Measurements from ENCODE around the gene USP6NL. TPM values are rescaled to one million over a fixed set of nuclear protein-coding genes. Genes with fewer than 3 reads are reported as not detected.

USP6NL gene
- total and polyA plus RNA-seq, 3 donors from 2014 or later = 50.4 to 64.9 (median 56.1) TPM

- Histone ChIP-seq H3K36me3 (ENCODE audit: low read depth, missing control alignments) (no peaks in the 10 kb centered on the region), H3K27ac (no peak overlapping the region), H3K4me3 (no peak overlapping the region), H3K4me1 (no peaks in the 10 kb centered on the region), H3K9me3 (no peaks in the 10 kb centered on the region), H3K27me3 (no peaks in the 10 kb centered on the region)
- 82 to 83% methylated on average over 8 of the region's 8 CpGs for WGBS, 2 donors
- intact Hi-C loops (cut with DNase I; ENCODE audit: low total_unique reads) = no loop called here
- DNase-seq = no peak
- TF ChIP-seq, protein P1, sequence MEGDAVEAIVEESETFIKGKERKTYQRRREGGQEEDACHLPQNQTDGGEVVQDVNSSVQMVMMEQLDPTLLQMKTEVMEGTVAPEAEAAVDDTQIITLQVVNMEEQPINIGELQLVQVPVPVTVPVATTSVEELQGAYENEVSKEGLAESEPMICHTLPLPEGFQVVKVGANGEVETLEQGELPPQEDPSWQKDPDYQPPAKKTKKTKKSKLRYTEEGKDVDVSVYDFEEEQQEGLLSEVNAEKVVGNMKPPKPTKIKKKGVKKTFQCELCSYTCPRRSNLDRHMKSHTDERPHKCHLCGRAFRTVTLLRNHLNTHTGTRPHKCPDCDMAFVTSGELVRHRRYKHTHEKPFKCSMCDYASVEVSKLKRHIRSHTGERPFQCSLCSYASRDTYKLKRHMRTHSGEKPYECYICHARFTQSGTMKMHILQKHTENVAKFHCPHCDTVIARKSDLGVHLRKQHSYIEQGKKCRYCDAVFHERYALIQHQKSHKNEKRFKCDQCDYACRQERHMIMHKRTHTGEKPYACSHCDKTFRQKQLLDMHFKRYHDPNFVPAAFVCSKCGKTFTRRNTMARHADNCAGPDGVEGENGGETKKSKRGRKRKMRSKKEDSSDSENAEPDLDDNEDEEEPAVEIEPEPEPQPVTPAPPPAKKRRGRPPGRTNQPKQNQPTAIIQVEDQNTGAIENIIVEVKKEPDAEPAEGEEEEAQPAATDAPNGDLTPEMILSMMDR (IDR thresholded peaks at IDR 0.05) = no peak
- TF ChIP-seq POLR2A (IDR thresholded peaks at IDR 0.05) = no peak
Measured at GRCh38 chr10:11598712-11599397, 12.6 kb downstream of the USP6NL start.

DNA sequence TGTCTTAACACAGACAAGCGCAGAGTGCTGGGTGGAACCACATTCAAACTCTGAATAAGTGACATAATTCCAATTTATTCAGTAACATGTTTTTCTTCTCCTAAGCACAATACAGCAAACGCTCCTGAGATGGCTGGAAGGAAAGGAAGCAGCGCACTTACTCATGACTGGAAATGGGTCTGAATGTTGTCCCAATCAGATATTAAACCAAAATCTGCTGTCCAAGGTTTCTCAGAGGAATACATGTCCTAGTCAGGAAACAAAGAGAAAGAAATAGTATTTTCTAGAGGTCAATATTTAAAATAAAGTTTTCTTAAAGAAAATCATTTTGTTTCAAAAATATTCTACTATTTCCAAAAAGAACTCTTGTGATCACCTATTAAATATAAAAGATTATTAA, 14.0 kb downstream of the USP6NL start:
- H3K27ac ChIP-seq = no peak overlapping the region
- H3K36me3 ChIP-seq (ENCODE audit: low read depth, missing control alignments) = no peaks in the 10 kb centered on the region
- intact Hi-C loops (cut with DNase I; ENCODE audit: low total_unique reads) = no loop called here
- H3K4me3 ChIP-seq = no peak overlapping the region
- H3K4me1 ChIP-seq = no peaks in the 10 kb centered on the region
- H3K27me3 ChIP-seq = no peaks in the 10 kb centered on the region
- no peak for DNase-seq
- WGBS, 2 donors = 90 to 94% methylated on average over 3 of the region's 3 CpGs
- TF ChIP-seq, protein P1 (IDR thresholded peaks at IDR 0.05) = no peak
- no peak for TF ChIP-seq POLR2A (IDR thresholded peaks at IDR 0.05)
- no peaks in the 10 kb centered on the region for H3K9me3 ChIP-seq

DNA sequence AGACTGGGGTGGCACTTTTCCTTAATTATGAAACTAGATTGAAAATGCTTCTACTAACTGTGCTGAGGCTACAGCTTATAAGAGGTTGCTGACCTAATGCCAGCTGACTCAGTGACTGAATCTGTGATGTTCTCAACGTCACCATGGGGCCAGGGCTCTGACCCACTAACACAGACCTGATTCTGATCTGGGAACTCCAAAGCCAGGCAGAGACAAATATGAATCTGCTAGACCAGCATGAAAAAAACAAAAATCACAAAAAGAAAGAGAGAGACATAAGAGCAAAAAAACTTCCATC, 16.1 kb downstream of the USP6NL start:
- Histone ChIP-seq H3K27ac (no peak overlapping the region), H3K4me3 (no peak overlapping the region), H3K9me3 (no peaks in the 10 kb centered on the region), H3K4me1 (no peaks in the 10 kb centered on the region), H3K36me3 (ENCODE audit: low read depth, missing control alignments) (no peaks in the 10 kb centered on the region), H3K27me3 (no peaks in the 10 kb centered on the region)
- 64 to 69% methylated on average over 1 of the region's 1 CpG for WGBS, 2 donors
- intact Hi-C loops (cut with DNase I; ENCODE audit: low total_unique reads) = no loop called here
- DNase-seq = no peak
- TF ChIP-seq, protein P1 (IDR thresholded peaks at IDR 0.05) = no peak
- TF ChIP-seq POLR2A (IDR thresholded peaks at IDR 0.05) = no peak

GRCh38 chr10:11594589-11595394, 16.7 kb downstream of the USP6NL start:
- intact Hi-C loops (cut with DNase I; ENCODE audit: low total_unique reads) = no loop called here
- H3K4me1 ChIP-seq = no peaks in the 10 kb centered on the region

More at GRCh38 chr10:11594589-11595394, 16.7 kb downstream of the USP6NL start:
- H3K4me3 ChIP-seq = no peak overlapping the region
- DNase-seq = no peak
- no peaks in the 10 kb centered on the region for H3K27me3 ChIP-seq
- WGBS, 2 donors = 84 to 91% methylated on average over 6 of the region's 6 CpGs
- no peak overlapping the region for H3K27ac ChIP-seq
- H3K9me3 ChIP-seq = no peaks in the 10 kb centered on the region
- H3K36me3 ChIP-seq (ENCODE audit: low read depth, missing control alignments) = no peaks in the 10 kb centered on the region
- no peak for TF ChIP-seq POLR2A (IDR thresholded peaks at IDR 0.05)
- TF ChIP-seq, protein P1 (IDR thresholded peaks at IDR 0.05) = no peak

Measured in testis (tissue), 3 donors.